Limb (tissue), 2 donors: ENCODE results near the gene SCIN.

Experiments used
- DNase-seq, 2 donors: peaks; one replicate each; pipeline ENCODE4 v3.0.0-alpha.2; 2016; ENCODE audit errors: extremely low spot score in 2 of 2

The SCIN gene

GRCh38 chr7:12567015-12567414, 3.5 kb upstream of the SCIN start:
- no peak for DNase-seq

- no peak for DNase-seq
Measured at GRCh38 chr7:12569673-12570072, 847 bp upstream of the SCIN start.

GRCh38 chr7:12570168-12570533, 369 bp upstream of the SCIN start:
- DNase-seq: no peak

GRCh38 chr7:12571691-12572090, 1.2 kb downstream of the SCIN start:
- DNase-seq: no peak

DNA sequence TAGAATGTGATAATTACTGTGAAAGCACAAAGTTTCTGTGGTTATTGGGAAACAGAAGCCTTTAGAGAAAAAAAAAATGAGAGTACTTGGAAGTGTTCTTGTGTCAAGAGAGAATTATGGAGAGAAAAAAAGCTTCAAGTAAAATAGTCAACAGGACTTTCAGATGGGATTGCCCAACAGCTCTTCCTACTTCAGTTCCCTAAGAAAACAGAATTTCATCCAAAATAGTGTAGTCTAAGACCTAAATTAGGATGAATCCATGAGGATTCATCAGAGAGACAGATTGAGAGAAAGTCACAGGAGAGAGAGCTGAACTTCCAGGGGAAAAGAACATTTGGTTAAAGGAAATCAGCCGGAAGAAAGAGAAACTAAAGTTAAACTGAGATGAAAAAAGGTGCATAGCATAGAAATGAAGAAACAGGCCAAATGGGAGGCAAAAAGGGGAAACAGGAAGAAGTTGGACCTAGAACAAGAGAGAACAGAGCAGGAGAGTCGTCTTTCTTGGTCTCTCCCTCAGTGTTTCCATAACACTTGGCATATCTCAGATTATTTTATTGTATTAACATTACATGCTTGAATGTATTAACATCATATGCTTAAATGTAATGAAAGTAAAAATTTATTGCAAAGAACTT, 2.5 kb downstream of the SCIN start:
- no peak for DNase-seq

DNA sequence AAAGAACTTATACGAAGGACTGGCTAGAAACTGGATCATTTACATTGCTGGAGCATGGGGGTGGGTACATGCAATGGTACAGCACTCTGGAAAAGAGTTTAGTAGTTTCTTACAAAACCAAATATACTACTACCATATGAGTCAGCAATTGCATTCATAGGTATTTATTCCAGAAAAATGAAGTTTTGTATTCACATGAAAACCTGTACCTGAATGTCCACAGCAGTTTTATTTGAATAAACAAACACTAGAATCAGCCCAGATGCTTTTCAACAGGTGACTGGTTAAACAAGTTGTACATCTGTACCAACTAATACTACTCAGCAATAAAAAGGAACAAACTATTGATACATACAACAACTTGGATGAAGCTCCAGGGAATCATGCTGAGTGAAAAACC, 3.4 kb downstream of the SCIN start:
- no peak for DNase-seq

- DNase-seq: no peak
Measured at GRCh38 chr7:12578930-12579640, 8.6 kb downstream of the SCIN start.

GRCh38 chr7:12581897-12582296, 11.4 kb downstream of the SCIN start:
- no peak for DNase-seq

- no peak for DNase-seq
Measured at GRCh38 chr7:12582362-12582761, 11.8 kb downstream of the SCIN start.

- no peak for DNase-seq
Measured at GRCh38 chr7:12583176-12583575, 12.7 kb downstream of the SCIN start.

DNA sequence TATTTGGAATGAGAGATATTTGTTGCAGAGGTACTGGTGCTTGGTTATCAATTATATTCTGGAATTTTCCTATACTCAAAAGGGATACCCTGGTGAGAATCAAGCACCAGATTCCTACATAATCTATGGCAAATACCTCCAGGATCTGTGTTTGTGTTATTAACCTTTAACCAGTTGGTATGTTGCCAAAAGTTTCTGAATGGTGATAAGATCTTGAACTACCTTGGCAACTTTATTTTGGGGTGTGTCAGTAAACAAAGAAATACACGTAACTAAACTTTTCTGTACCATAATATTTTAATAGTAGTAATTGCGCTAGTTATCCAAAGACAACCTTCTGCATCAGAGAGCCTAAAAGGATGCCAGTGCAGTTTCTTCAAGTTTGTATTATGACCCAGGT, 13.4 kb downstream of the SCIN start:
- DNase-seq: no peak

- no peak for DNase-seq
Measured at GRCh38 chr7:12584930-12585329, 14.4 kb downstream of the SCIN start.

DNA sequence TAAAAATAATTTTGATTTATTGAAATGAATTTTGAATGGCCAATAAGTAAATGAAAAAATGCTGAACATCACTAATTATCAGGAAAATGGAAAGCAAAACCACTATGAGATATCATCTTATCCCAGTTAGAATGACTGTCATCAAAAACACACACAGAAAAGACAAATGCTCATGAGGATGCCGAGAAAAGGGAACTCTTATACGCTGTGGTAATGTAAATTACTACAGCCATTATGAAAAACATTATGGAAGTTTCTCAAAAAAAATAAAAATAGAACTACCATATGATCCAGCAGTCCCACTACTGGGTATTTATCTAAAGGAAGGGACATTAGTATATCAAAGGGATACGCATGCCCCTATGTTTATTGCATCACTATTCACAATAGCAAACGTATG, 15.8 kb downstream of the SCIN start:
- no peak for DNase-seq

GRCh38 chr7:12588259-12588904, 17.9 kb downstream of the SCIN start:
- DNase-seq: no peak

- no peak for DNase-seq
Measured at GRCh38 chr7:12590559-12590958, 20.0 kb downstream of the SCIN start.

GRCh38 chr7:12594122-12594897, 23.8 kb downstream of the SCIN start:
- no peak for DNase-seq

GRCh38 chr7:12595148-12595547, 24.6 kb downstream of the SCIN start:
- DNase-seq: no peak

DNA sequence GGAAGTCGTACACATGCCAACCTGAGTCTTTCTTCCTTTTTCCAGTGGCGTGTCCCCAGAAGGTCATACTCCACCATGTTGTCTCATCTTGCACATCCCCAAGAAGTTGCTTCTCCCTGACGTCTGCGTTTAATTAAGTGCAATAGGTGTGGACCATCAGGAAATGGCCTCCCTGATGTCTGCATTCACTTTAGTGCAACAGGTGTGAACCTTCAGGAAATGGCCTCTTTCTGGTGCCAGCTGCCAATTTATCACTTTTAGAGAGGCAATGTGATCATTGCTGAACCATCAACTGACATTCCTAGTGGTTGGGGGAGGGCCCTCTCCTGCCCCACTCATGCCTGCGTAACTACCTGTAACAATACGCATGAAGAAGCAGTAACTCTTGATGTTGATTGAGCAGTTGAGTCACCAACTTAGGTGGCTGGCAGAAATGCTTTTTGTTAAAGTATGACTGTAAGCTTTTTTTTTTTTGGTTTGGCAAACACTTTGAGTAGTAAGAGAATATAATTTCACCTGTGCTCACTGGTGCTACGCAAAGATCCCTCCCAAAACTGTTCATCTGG, 25.8 kb downstream of the SCIN start:
- no peak for DNase-seq

- no peak for DNase-seq
Measured at GRCh38 chr7:12601302-12601869, 30.9 kb downstream of the SCIN start.

DNA sequence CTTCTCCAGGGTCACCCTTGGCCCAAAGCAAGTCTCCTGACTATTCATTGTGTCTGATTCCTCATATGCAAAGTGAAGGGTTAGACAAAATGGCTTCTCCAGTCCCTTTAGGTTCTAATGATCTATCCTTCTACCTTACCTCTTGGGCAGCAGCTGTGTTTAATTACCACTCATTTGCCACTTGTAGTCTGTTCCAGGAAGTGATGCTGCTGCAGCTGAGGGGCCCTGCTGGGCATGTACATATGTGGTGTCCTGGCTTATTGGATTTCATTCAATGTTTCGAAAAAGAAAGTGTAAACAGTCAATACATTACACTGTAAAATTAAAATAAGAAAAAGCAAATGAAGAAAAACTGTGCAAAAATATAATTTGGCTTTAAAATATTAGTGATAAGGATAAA, 36.6 kb downstream of the SCIN start:
- DNase-seq: no peak

DNA sequence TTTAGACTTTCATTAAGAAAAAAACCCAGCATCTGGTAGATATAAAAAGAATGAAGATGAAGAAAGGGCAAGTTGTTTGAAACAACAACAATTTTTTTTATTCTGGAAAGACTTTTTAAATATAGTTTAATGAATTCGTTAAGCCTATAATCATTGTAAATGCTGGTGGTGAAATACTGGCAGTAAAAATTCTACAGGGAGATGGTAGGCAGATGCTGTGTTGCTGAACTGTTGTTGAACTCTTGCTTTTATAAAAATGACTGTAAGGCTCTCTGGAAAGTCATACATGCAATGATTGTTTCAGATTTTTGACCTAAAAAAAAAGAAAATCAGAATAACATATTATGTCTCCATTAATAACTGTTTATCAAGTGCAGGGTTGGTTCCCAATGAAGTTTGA, 39.0 kb downstream of the SCIN start:
- DNase-seq: peak in 1 of 2 donors; percentile 38

DNA sequence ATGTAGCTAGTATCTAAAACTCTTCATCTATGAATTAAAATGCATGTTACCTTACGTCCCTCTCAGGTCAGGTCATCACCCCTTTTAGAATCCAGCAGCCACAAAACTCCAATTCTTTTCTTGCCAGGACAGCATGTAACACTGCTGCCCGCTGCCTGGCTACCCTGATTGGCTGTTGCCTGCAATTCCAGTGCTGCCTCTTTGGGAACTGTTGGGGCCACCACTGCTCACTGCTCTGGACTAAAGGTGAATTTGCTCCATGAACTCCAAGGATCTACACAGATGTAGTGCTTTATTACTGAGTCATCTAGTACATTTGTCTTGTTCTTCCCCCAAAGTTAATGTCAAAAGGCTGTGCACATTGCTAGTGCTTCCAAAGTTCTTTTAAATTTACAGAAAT, 40.4 kb downstream of the SCIN start:
- no peak for DNase-seq
